ENCODE measurements around the gene TRDMT1. TPM values are rescaled to one million over a fixed set of nuclear protein-coding genes. Genes with fewer than 3 reads are reported as not detected.
A peak's percentile ranks its signal among the peaks of the same experiment; 100 is the strongest.

Gene TRDMT1
- total and polyA plus RNA-seq, 2 experiments from 2014 or later, result 3.9 to 10.1 TPM

- H3K4me1 ChIP-seq (ENCODE audit: low read depth), result peaks cover 12% of the 10 kb centered on the region
- no peaks in the 10 kb centered on the region for H3K9me3 ChIP-seq (ENCODE audit: low read depth)
- no peaks in the 10 kb centered on the region for H3K36me3 ChIP-seq
- peak in 1 of 2 donors; percentile 28 for DNase-seq (ENCODE audit: low read depth in 1 of 2, low spot score in 1 of 2)
- TF ChIP-seq, protein P1, sequence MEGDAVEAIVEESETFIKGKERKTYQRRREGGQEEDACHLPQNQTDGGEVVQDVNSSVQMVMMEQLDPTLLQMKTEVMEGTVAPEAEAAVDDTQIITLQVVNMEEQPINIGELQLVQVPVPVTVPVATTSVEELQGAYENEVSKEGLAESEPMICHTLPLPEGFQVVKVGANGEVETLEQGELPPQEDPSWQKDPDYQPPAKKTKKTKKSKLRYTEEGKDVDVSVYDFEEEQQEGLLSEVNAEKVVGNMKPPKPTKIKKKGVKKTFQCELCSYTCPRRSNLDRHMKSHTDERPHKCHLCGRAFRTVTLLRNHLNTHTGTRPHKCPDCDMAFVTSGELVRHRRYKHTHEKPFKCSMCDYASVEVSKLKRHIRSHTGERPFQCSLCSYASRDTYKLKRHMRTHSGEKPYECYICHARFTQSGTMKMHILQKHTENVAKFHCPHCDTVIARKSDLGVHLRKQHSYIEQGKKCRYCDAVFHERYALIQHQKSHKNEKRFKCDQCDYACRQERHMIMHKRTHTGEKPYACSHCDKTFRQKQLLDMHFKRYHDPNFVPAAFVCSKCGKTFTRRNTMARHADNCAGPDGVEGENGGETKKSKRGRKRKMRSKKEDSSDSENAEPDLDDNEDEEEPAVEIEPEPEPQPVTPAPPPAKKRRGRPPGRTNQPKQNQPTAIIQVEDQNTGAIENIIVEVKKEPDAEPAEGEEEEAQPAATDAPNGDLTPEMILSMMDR (IDR thresholded peaks at IDR 0.05; ENCODE audit: low read depth, low read length), result no peak
- no peaks in the 10 kb centered on the region for H3K27me3 ChIP-seq
- H3K4me3 ChIP-seq, result no peak overlapping the region
- no peak overlapping the region for H3K27ac ChIP-seq
These were observed 78.5 kb downstream of the TRDMT1 start for GRCh38 chr10:17122726-17123661.

DNA sequence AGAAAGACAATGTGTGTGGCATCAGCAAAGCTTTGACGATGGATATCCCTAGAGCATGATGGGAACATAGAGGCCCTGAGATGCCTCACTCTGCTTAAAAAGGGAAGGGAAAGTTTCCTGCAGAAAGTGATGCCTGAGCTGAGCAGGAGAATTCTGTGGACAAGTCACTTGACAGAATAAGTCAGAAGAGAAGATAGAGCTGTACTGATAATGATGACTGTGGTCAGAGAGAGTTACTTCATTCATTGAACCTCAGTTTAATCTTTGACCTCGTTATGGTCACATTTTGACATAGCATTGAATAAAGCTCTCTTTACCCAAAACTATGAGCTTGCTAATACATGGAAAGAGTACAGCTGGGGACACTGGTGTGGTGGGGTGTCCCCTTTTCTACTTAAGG lies 79.4 kb downstream of the TRDMT1 start:
- no peaks in the 10 kb centered on the region for H3K9me3 ChIP-seq (ENCODE audit: low read depth)
- DNase-seq (ENCODE audit: low read depth in 1 of 2, low spot score in 1 of 2), result peak in 1 of 2 donors; percentile 35
- no peak overlapping the region for H3K4me3 ChIP-seq
- H3K27ac ChIP-seq, result no peak overlapping the region
- TF ChIP-seq, protein P1 (IDR thresholded peaks at IDR 0.05; ENCODE audit: low read depth, low read length), result no peak
- H3K4me1 ChIP-seq (ENCODE audit: low read depth), result peaks cover 12% of the 10 kb centered on the region
- H3K27me3 ChIP-seq, result no peaks in the 10 kb centered on the region
- H3K36me3 ChIP-seq, result no peaks in the 10 kb centered on the region

- Histone ChIP-seq H3K9me3 (ENCODE audit: low read depth) (no peaks in the 10 kb centered on the region), H3K27ac (no peak overlapping the region), H3K36me3 (no peaks in the 10 kb centered on the region), H3K4me1 (ENCODE audit: low read depth) (peaks cover 12% of the 10 kb centered on the region), H3K27me3 (no peaks in the 10 kb centered on the region), H3K4me3 (no peak overlapping the region)
- TF ChIP-seq, protein P1 (IDR thresholded peaks at IDR 0.05; ENCODE audit: low read depth, low read length), result no peak
- peak in 1 of 2 donors; percentile 37 for DNase-seq (ENCODE audit: low read depth in 1 of 2, low spot score in 1 of 2)
These were observed 80.8 kb downstream of the TRDMT1 start for GRCh38 chr10:17120694-17121093.

DNA sequence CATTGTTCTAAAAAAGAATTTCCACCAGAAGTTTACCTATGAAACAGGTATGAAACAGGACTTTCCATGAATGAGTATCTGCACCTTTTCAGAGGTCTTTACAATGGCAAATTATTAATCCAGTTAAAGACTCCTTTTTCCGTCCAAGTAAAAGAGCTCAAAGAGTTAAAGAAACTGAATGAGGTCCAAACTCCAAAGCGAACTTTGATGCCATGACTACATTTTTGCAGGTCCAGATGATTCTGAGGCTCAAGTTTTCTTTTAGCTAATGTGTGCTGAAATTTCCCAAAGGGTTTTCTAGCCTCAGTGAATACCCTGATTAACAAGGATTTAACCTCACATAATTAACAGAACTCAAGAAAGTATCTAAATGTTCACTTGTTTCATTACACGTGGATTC lies 81.6 kb downstream of the TRDMT1 start:
- no peak overlapping the region for H3K4me3 ChIP-seq
- no peak overlapping the region for H3K27ac ChIP-seq
- H3K36me3 ChIP-seq, result no peaks in the 10 kb centered on the region
- peaks cover 12% of the 10 kb centered on the region for H3K4me1 ChIP-seq (ENCODE audit: low read depth)
- TF ChIP-seq, protein P1 (IDR thresholded peaks at IDR 0.05; ENCODE audit: low read depth, low read length), result no peak
- DNase-seq (ENCODE audit: low read depth in 1 of 2, low spot score in 1 of 2), result no peak
- no peaks in the 10 kb centered on the region for H3K9me3 ChIP-seq (ENCODE audit: low read depth)
- no peaks in the 10 kb centered on the region for H3K27me3 ChIP-seq

- no peaks in the 10 kb centered on the region for H3K27me3 ChIP-seq
- H3K36me3 ChIP-seq, result no peaks in the 10 kb centered on the region
- H3K27ac ChIP-seq, result no peak overlapping the region
- H3K4me1 ChIP-seq (ENCODE audit: low read depth), result peaks cover 8% of the 10 kb centered on the region
- TF ChIP-seq, protein P1 (IDR thresholded peaks at IDR 0.05; ENCODE audit: low read depth, low read length), result no peak
- H3K9me3 ChIP-seq (ENCODE audit: low read depth), result no peaks in the 10 kb centered on the region
- no peak overlapping the region for H3K4me3 ChIP-seq
- DNase-seq (ENCODE audit: low read depth in 1 of 2, low spot score in 1 of 2), result no peak
These were observed 85.3 kb downstream of the TRDMT1 start for GRCh38 chr10:17116193-17116592.
